RWPE2 (cell line): ENCODE measurements around the gene TBC1D16.
"Not testable (repeated sequence)": the region's sequence is repeated elsewhere in the genome, so short reads cannot be mapped to it uniquely, and the experiment has no call there.

Experiments
- ATAC-seq: fragments of 200-7000 bp; cut with Tn5 transposase; 3 replicates; pipeline ENCODE4 v1.9.1; 2021; ENCODE audit warnings: low read depth
- DNase-seq: peaks from one replicate; pipeline ENCODE4 v3.0.0-alpha.2; 2020; ENCODE audit warnings: low spot score
- H3K27ac ChIP-seq: fragments of 450-650 bp; 2 replicates; pipeline ENCODE4 v1.5.1; 2017; ENCODE audit warnings: mild to moderate bottlenecking; ENCODE audit not compliant: poor library complexity, severe bottlenecking
- H3K27me3 ChIP-seq: fragments of 250-450 bp; sonication (Bioruptor Pico); 2 replicates; pipeline ENCODE4 v1.5.1; 2021; ENCODE audit warnings: mild to moderate bottlenecking, moderate library complexity; ENCODE audit not compliant: insufficient read depth, poor library complexity, severe bottlenecking
- H3K36me3 ChIP-seq: fragments of 250-450 bp; sonication (Bioruptor Pico); 2 replicates; pipeline ENCODE4 v1.5.1; 2020; ENCODE audit warnings: low read depth, mild to moderate bottlenecking, moderate library complexity
- H3K4me1 ChIP-seq: fragments of 250-450 bp; sonication (Bioruptor Pico); 2 replicates; pipeline ENCODE4 v1.5.1; 2021; ENCODE audit warnings: mild to moderate bottlenecking, moderate library complexity; ENCODE audit not compliant: insufficient read depth, poor library complexity, severe bottlenecking
- H3K4me3 ChIP-seq: fragments of 250-450 bp; sonication (Bioruptor Pico); 2 replicates; pipeline ENCODE4 v1.5.1; 2021; ENCODE audit warnings: mild to moderate bottlenecking, moderate library complexity; ENCODE audit not compliant: severe bottlenecking
- H3K9me3 ChIP-seq: fragments of 250-450 bp; sonication (Bioruptor Pico); 2 replicates; pipeline ENCODE4 v1.5.1; 2021; ENCODE audit warnings: mild to moderate bottlenecking, moderate library complexity; ENCODE audit not compliant: severe bottlenecking
- TF ChIP-seq, protein P1 (sequence below): fragments of 450-650 bp; IDR thresholded peaks from one replicate; pipeline ENCODE4 v1.5.1; 2017; ENCODE audit warnings: mild to moderate bottlenecking, moderate library complexity; ENCODE audit not compliant: poor library complexity, severe bottlenecking

Gene TBC1D16

DNA sequence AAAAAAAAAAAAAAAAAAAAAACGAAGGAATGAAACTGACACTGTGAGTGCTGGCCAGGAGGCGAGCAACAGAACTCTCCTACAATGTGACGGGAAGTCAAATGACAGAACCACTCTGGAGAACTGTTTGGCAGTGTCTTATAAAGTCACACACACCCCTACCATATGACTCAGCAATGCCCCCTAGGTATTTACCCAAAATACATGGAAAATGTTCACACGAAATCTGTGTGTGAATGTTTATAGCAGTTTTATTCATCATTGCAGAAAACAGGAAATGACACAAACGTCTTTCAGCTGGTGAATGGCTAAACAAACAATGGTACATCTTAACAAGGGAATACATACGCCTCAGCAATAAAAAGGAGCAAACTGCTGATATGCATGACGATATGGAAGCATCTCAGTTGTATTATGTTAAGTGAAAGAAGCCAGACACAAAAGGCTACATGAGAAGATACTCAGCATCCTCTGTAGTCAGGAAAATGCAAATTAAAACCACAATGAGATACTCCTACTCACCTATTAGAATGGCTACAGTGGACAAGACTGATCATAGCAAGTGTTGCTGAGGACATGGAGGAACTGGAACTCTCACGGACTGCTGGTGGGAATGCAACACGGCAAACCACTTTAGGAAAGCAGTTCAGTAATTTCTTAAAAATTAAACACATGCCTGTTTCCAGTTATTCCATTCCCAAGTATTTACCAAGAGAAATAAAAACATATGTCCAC, 74.7 kb downstream of the TBC1D16 start:
- TF ChIP-seq, protein P1, sequence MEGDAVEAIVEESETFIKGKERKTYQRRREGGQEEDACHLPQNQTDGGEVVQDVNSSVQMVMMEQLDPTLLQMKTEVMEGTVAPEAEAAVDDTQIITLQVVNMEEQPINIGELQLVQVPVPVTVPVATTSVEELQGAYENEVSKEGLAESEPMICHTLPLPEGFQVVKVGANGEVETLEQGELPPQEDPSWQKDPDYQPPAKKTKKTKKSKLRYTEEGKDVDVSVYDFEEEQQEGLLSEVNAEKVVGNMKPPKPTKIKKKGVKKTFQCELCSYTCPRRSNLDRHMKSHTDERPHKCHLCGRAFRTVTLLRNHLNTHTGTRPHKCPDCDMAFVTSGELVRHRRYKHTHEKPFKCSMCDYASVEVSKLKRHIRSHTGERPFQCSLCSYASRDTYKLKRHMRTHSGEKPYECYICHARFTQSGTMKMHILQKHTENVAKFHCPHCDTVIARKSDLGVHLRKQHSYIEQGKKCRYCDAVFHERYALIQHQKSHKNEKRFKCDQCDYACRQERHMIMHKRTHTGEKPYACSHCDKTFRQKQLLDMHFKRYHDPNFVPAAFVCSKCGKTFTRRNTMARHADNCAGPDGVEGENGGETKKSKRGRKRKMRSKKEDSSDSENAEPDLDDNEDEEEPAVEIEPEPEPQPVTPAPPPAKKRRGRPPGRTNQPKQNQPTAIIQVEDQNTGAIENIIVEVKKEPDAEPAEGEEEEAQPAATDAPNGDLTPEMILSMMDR = no peak
- no peak for DNase-seq
- no peaks in the 10 kb centered on the region for H3K9me3 ChIP-seq
- no peaks in the 10 kb centered on the region for H3K27me3 ChIP-seq
- H3K36me3 ChIP-seq = no peaks in the 10 kb centered on the region
- peaks cover 11% of the 10 kb centered on the region for H3K4me1 ChIP-seq
- H3K27ac ChIP-seq = no peak overlapping the region
- peak; percentile 48 for ATAC-seq
- no peak overlapping the region for H3K4me3 ChIP-seq

GRCh38 chr17:79959042-79959441, 76.6 kb downstream of the TBC1D16 start:
- no peak for DNase-seq
- Histone ChIP-seq H3K4me1 (peaks cover 11% of the 10 kb centered on the region), H3K4me3 (no peak overlapping the region), H3K36me3 (no peaks in the 10 kb centered on the region), H3K27ac (no peak overlapping the region), H3K27me3 (no peaks in the 10 kb centered on the region), H3K9me3 (no peaks in the 10 kb centered on the region)
- no peak for ATAC-seq
- TF ChIP-seq, protein P1 = no peak

DNA sequence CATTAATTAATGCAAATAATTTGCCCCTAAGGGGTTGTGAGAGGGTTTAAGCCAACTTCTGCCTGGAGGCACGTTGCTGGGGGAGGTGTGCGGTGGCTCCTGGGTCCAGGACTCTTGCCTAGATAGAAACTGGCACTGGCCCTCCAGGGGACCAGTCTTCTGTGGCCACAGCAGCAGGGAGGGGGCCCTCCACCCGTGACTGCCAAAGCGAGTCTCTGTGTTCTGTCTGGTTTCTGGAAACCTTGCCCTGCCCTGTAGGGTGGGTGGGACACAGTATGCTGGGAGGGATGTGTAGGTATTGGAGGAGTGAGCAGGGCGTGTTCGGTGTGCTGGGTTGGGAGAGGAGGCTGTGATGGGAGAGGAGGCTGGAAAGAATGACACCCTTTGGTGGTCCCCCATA, 78.8 kb downstream of the TBC1D16 start:
- peak; percentile 33 for DNase-seq
- H3K4me1 ChIP-seq = peaks cover 11% of the 10 kb centered on the region
- no peak overlapping the region for H3K27ac ChIP-seq
- TF ChIP-seq, protein P1 = no peak
- no peaks in the 10 kb centered on the region for H3K36me3 ChIP-seq
- no peaks in the 10 kb centered on the region for H3K27me3 ChIP-seq
- H3K9me3 ChIP-seq = no peaks in the 10 kb centered on the region
- ATAC-seq = no peak
- no peak overlapping the region for H3K4me3 ChIP-seq

- H3K9me3 ChIP-seq, ATAC-seq, H3K36me3 ChIP-seq, H3K4me1 ChIP-seq, H3K4me3 ChIP-seq, H3K27me3 ChIP-seq, H3K27ac ChIP-seq: not testable (repeated sequence)
- peak; percentile 19 for DNase-seq
These were observed 79.3 kb downstream of the TBC1D16 start for GRCh38 chr17:79956441-79956735.

DNA sequence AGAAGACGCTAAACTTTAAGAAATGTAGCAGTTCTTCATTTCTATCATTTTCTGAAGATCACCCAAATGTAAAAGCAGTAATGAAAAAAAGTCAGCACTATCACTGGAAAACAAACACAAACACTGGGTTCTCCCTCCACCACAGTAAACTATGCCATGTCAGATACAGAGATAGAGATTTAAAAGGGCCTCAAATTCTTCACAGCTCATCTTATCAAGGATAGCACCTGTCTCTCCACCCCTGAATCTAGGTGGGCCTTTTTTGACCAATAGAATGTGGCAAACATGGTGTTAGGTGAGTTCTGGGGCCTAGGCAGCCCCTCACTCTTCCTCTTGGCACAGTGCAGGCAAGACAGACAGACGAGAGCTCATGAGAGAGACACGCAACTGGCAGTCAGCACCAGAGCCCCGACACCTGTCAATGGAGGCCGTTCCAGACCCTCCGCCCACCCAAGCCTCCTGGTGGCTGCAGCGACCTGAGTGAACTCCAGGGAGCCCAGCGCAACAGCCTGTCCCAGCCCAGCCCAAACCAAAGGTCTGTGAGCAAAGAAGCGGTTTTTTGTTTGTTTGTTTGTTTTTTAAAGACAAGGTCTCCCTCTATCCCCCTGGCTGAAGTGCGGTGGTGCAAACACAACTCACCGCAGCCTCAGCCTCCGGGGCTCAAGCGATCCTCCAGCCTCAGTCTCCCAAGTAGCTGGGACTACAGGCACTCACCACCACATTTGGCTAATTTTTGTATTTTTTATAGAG, 79.8 kb downstream of the TBC1D16 start:
- H3K9me3 ChIP-seq = no peaks in the 10 kb centered on the region
- no peaks in the 10 kb centered on the region for H3K36me3 ChIP-seq
- peaks cover 1% of the 10 kb centered on the region for H3K4me1 ChIP-seq
- TF ChIP-seq, protein P1 = no peak
- H3K27me3 ChIP-seq = no peaks in the 10 kb centered on the region
- H3K27ac ChIP-seq = no peak overlapping the region
- peak; percentile 42 for DNase-seq
- no peak for ATAC-seq
- H3K4me3 ChIP-seq = no peak overlapping the region
